ENCODE data around the gene PCBP2. TPM values are rescaled to one million over a fixed set of nuclear protein-coding genes. Genes with fewer than 3 reads are reported as not detected.

The PCBP2 gene
- polyA plus RNA-seq, 1 of the 3 experiments (the other 2 are of a cell fraction), result 368 TPM

DNA sequence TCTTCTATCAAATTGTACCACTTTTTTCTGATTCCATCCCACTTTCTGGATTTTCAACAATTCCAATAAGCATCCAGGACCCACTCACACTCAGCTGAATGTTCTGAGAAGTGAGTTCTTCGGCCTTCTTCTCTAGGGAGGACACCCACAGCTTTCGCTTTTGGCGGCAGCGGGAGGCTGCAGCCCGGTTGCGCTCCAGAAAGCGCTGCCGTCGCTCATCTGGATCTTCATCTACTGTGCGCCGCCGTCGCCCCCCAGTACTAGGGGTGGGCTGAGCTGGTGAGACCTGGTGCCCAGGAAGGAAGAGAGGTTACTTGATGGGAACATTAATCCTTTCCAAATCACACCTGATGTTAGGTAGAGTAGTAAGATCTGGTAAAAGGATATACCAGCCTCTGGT lies 72.6 kb downstream of the PCBP2 start:
- DNase-seq, result no peak
- no peak overlapping the region for H3K9ac ChIP-seq
- H3K9me3 ChIP-seq, result no peaks in the 10 kb centered on the region
- H3K79me2 ChIP-seq (ENCODE audit: insufficient read depth), result no peaks in the 10 kb centered on the region
- H3K27me3 ChIP-seq (ENCODE audit: insufficient read depth), result no peaks in the 10 kb centered on the region
- no peaks in the 10 kb centered on the region for H3K4me1 ChIP-seq (ENCODE audit: control insufficient read depth in 1 of 2, insufficient read depth in 2 of 2, low read depth in 1 of 2, low read length in 1 of 2)
- H2AFZ ChIP-seq (ENCODE audit: low read depth), result no peak overlapping the region
- peaks cover 4% of the 10 kb centered on the region for H3F3A ChIP-seq (replicated peaks; ENCODE audit: insufficient read depth)
- no peaks in the 10 kb centered on the region for H4K20me1 ChIP-seq (ENCODE audit: insufficient read depth)
- H3K4me2 ChIP-seq, result no peak overlapping the region
- H3K4me3 ChIP-seq (ENCODE audit: low read depth in 2 of 2, low read length in 1 of 2), result no peak overlapping the region
- CTCF ChIA-PET, result interaction anchor here (0.8 to 1.8 kb wide), 2 partner anchors 19 to 151 kb away, joined by 4 to 8 read pairs; partner anchors contain the start of gene ATP5MC2
- POLR2A ChIA-PET, result no interaction called here
- TF ChIP-seq, protein P1, sequence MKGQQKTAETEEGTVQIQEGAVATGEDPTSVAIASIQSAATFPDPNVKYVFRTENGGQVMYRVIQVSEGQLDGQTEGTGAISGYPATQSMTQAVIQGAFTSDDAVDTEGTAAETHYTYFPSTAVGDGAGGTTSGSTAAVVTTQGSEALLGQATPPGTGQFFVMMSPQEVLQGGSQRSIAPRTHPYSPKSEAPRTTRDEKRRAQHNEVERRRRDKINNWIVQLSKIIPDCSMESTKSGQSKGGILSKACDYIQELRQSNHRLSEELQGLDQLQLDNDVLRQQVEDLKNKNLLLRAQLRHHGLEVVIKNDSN (IDR thresholded peaks at IDR 0.05; ENCODE audit: borderline replicate concordance, low read depth), result no peak
- H3K27ac ChIP-seq (ENCODE audit: low read depth in 2 of 2, low read length in 1 of 2), result no peak overlapping the region
- WGBS (ENCODE audit: low lambda C conversion rate), result 98% methylated on average over 11 of the region's 13 CpGs
- H3K9me2 ChIP-seq, result no peaks in the 10 kb centered on the region
- peaks cover 31 to 58% of the 10 kb centered on the region in 2 experiments for H3K36me3 ChIP-seq (replicated peaks in 1 of 2; ENCODE audit: control insufficient read depth in 1 of 2, insufficient read depth in 2 of 2, low read length in 1 of 2)

DNA sequence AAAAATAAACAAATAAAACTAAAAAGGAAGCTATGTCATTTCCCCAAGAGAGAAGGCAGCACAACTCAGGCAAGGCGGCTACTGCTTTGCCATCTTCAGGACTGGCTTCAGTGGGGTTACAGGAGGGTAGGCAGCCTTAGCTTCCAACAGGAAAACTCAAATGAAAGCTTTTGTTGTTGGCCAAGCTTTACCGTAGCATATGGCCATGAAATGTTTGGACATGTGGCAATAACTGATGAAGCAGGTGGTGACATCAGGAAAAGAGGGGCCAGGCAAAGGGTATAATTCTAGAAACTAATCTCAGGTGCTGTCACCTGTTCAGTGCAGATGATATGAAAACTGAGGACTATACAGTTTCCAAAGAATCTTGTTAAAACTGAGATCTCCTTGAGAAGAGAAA lies 78.2 kb downstream of the PCBP2 start:
- H3K79me2 ChIP-seq (ENCODE audit: insufficient read depth), result no peaks in the 10 kb centered on the region; the same call in 1 of the 2 replicates
- CTCF ChIA-PET, result interaction anchor here (0.8 to 1.7 kb wide), 5 partner anchors 14 to 217 kb away, joined by 3 to 6 read pairs (median 3); no protein-coding TSS in a partner anchor
- no peak overlapping the region for H2AFZ ChIP-seq (ENCODE audit: low read depth)
- H4K20me1 ChIP-seq (ENCODE audit: insufficient read depth), result no peaks in the 10 kb centered on the region
- WGBS (ENCODE audit: low lambda C conversion rate), result 95% methylated on average over 2 of the region's 2 CpGs
- H3K9me3 ChIP-seq, result no peaks in the 10 kb centered on the region
- no peaks in the 10 kb centered on the region for H3K9me2 ChIP-seq
- H3K9ac ChIP-seq, result no peak overlapping the region
- no peak overlapping the region for H3K4me3 ChIP-seq (ENCODE audit: low read depth in 2 of 2, low read length in 1 of 2)
- H3K36me3 ChIP-seq (replicated peaks in 1 of 2; ENCODE audit: control insufficient read depth in 1 of 2, insufficient read depth in 2 of 2, low read length in 1 of 2), result peaks cover 37 to 59% of the 10 kb centered on the region in 2 experiments
- H3K4me1 ChIP-seq (ENCODE audit: control insufficient read depth in 1 of 2, insufficient read depth in 2 of 2, low read depth in 1 of 2, low read length in 1 of 2), result no peaks in the 10 kb centered on the region
- H3K27me3 ChIP-seq (ENCODE audit: insufficient read depth), result no peaks in the 10 kb centered on the region
- no peak for TF ChIP-seq FOSL2 (IDR thresholded peaks at IDR 0.05; ENCODE audit: borderline replicate concordance, low read depth)
- TF ChIP-seq, protein P2, sequence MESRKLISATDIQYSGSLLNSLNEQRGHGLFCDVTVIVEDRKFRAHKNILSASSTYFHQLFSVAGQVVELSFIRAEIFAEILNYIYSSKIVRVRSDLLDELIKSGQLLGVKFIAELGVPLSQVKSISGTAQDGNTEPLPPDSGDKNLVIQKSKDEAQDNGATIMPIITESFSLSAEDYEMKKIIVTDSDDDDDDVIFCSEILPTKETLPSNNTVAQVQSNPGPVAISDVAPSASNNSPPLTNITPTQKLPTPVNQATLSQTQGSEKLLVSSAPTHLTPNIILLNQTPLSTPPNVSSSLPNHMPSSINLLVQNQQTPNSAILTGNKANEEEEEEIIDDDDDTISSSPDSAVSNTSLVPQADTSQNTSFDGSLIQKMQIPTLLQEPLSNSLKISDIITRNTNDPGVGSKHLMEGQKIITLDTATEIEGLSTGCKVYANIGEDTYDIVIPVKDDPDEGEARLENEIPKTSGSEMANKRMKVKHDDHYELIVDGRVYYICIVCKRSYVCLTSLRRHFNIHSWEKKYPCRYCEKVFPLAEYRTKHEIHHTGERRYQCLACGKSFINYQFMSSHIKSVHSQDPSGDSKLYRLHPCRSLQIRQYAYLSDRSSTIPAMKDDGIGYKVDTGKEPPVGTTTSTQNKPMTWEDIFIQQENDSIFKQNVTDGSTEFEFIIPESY (IDR thresholded peaks at IDR 0.05; ENCODE audit: borderline replicate concordance, low read depth), result no peak
- no peak for TF ChIP-seq EZH2phosphoT487 (IDR thresholded peaks at IDR 0.05; ENCODE audit: borderline replicate concordance, low read depth)
- TF ChIP-seq FOXM1 (IDR thresholded peaks at IDR 0.05; ENCODE audit: low read depth), result no peak
- no peak for TF ChIP-seq GATA2 (CRISPR knock-in tag; IDR thresholded peaks at IDR 0.05)
- TF ChIP-seq, protein P1 (IDR thresholded peaks at IDR 0.05; ENCODE audit: borderline replicate concordance, low read depth), result no peak
- no peak for TF ChIP-seq YY1 (IDR thresholded peaks at IDR 0.05; ENCODE audit: low read depth)
- no peak for TF ChIP-seq RCOR1 (IDR thresholded peaks at IDR 0.05; ENCODE audit: low read length)
- no peak for TF ChIP-seq RFX5 (IDR thresholded peaks at IDR 0.05; ENCODE audit: low read length)
- TF ChIP-seq, protein P3, sequence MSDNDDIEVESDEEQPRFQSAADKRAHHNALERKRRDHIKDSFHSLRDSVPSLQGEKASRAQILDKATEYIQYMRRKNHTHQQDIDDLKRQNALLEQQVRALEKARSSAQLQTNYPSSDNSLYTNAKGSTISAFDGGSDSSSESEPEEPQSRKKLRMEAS (IDR thresholded peaks at IDR 0.05; ENCODE audit: low read depth), result no peak
- TF ChIP-seq ELF1 (IDR thresholded peaks at IDR 0.05), result no peak
- no peak for TF ChIP-seq NFIC (IDR thresholded peaks at IDR 0.05; ENCODE audit: borderline replicate concordance)
- no peak for TF ChIP-seq GABPA (IDR thresholded peaks at IDR 0.05; ENCODE audit: low read depth)
- TF ChIP-seq JUND (IDR thresholded peaks at IDR 0.05), result no peak
- TF ChIP-seq, protein P4, sequence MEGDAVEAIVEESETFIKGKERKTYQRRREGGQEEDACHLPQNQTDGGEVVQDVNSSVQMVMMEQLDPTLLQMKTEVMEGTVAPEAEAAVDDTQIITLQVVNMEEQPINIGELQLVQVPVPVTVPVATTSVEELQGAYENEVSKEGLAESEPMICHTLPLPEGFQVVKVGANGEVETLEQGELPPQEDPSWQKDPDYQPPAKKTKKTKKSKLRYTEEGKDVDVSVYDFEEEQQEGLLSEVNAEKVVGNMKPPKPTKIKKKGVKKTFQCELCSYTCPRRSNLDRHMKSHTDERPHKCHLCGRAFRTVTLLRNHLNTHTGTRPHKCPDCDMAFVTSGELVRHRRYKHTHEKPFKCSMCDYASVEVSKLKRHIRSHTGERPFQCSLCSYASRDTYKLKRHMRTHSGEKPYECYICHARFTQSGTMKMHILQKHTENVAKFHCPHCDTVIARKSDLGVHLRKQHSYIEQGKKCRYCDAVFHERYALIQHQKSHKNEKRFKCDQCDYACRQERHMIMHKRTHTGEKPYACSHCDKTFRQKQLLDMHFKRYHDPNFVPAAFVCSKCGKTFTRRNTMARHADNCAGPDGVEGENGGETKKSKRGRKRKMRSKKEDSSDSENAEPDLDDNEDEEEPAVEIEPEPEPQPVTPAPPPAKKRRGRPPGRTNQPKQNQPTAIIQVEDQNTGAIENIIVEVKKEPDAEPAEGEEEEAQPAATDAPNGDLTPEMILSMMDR (IDR thresholded peaks at IDR 0.05), result no peak
- TF ChIP-seq TAF1 (IDR thresholded peaks at IDR 0.05; ENCODE audit: borderline replicate concordance, low read depth, low read length), result no peak
- no peak for TF ChIP-seq SMC3 (IDR thresholded peaks at IDR 0.05; ENCODE audit: low read depth, low read length)
- POLR2A ChIA-PET, result no interaction called here
- H3F3A ChIP-seq (replicated peaks; ENCODE audit: insufficient read depth), result peaks cover 6% of the 10 kb centered on the region
- H3K4me2 ChIP-seq, result no peak overlapping the region
- no peak for DNase-seq
- H3K27ac ChIP-seq (ENCODE audit: low read depth in 2 of 2, low read length in 1 of 2), result no peak overlapping the region
